ENCODE results near the gene LAT.

Gene LAT

DNA sequence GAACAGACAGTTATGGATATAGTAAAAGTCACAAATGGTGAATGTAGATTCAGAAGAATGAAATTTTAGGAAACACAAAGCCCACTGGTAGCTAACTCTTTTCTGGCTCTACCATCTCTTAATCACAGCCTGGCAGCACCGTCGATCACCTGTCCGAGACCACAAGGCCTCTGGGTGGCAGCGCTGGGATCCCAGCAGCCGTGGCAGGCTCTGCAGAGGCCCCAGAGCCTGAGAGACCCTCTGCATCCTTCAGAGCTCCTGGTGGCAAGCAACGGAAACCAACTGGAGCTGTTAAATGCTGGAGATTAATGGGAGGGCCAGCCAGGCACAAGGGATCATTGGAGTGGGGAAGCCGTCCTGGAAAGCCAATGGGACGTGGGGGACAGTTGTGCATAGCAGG lies 26.3 kb downstream of the LAT start:
- DNase-seq, result no peak

DNA sequence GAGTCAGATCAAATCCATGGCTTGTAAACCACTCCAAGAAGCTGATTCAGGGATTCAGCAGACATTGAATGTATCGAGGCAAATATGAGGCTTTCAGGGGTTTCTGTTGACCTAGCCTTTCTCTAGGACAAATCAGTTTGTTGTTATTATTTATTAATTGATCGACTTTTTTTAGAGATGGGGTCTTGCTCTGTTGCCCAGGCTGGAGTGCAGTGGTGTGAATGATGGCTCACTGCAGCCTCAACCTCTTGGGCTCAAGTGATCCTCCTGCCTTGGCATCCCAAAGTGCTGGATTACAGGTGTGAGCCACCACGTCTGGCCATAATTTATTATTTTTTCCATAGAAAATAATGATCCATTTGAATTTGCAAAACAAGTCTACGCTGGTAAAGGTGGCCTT lies 27.0 kb downstream of the LAT start:
- no peak for DNase-seq

DNA sequence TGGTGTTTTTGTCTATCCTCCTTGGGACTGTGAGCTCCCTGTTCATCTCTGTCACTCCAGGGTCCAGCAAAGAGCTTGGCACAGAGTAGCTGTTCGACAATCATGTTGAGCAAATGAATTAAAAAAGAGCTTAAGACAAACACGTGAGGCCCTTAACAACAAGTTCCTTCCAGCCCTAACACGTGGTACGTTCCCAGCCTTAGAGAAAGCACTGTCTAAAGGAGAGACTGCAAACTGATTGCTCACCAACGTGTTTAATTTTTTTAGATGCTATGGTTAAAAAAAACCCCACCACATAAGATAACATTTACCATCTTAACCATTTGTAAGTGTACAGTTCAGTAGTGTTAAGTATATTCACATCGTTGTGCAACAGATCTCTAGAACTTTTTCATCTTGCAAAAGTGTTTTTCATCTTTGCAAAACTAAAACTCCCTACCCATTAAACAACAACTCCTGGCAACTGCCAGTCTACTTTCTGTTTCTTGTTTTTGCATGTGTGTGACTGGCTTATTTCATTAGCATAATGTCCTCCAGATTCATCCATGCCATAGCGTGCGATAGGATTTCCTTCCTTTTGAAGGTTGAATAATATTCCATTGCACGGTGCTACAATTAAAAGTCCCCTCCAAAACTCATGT lies 28.2 kb downstream of the LAT start:
- DNase-seq, result no peak

DNA sequence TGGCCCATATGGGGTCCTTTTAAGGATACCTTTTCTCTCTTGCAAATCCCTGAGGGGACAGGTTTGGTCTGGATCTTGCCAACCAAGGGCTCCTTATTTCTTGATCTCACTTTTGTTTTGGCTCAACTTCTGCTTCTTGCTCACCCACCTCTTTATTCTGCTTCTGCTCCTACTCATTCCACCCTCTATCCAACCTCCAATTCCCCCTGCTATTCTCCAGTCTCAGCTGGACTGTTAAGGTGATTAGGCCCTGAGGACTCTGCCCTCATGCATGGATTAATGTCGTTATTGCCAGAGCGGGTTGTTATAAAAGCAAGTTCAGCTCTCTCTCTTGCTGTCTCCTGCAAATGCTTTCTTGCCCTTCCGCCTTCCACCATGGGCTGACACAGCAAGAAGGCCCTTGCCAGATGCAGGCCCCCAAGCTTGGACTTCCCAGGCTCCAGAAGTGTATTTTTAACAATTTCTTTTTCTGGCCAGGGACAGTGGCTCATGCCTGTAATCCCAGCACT lies 29.8 kb downstream of the LAT start:
- no peak for DNase-seq

DNA sequence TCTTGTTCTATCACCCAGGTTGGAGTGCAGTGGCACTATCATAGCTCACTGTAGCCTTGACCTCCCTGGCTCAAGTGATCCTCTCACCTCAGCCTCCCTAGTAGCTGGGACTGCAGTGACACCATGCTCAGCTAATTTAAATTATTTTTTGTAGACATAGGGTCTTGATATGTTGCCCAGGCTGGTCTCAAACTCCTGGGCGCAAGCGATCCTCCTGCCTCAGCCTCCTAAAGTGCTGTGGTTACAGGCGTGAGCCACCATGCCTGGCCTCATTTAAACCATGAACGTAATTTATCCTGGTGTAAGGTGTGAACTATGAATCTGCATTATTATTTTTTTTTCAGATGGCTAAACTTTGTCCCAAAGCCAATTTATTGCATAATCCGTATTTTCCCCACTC lies 37.3 kb downstream of the LAT start:
- DNase-seq, result no peak

DNA sequence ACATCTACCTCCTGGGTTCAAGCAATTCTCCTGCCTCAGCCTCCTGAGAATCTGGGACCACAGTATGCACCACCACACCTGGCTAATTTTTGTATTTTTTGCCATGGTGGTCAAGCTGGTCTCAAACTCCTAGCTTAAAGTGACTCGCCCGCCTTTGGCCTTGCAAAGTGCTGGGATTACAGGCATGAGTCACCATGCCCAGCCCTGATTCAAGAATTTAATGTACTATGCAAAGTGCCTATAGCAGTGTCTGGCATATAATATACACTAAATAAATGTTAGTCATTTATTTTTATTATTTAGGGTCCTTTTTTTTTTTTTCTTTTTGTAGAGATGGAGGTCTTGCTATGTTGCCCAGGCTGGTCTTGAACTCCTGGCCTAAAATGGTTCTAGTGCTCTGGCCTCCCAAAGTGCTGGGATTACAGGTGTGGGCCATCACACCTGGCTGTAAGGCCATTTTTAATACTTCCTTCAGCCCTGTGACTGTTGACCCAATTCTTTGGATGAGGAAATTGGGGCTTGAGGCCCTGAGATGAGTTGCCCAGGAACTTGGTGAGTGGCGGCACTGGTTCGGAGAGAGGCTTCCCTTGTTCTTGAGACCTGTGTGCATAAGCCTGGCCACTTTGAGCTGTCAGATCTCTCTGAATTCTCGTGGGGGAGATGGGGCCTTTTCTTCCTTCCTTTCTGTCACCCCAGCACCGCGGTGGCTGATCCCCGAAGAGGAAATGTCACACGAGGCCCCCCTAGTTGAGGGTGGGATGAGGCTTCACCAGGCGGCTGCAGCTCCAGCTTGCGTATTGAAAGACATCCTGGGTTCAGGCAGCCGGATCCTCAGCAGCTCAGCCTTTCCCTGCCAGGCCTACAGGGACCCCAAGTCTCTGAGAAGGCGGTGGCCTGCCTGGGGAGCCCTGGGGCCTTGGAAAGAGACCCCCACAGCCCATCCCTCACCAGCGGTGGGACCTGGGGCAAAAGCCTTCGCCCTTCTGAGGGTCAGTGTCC lies 38.7 kb downstream of the LAT start:
- no peak for DNase-seq

DNA sequence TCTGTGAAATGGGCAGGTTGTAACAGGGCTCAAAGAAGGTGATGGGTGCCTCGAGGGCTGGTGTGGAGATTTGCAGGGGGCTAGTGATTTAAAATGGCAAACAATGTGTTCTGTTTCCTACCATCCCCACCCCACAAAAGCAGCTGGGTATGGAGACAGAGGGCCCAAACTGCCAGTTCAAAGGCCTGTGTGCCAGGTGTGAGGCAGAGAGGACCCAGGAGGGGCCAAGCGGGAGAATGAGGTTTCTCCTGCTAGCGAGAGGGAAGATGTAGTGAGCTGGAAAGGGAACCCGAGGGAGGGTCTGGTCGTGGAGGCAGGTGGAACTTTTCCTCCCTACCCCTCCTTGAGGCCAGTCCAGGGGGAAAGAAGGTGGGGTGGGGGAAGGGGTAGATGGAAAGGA lies 39.4 kb downstream of the LAT start:
- DNase-seq, result no peak

DNA sequence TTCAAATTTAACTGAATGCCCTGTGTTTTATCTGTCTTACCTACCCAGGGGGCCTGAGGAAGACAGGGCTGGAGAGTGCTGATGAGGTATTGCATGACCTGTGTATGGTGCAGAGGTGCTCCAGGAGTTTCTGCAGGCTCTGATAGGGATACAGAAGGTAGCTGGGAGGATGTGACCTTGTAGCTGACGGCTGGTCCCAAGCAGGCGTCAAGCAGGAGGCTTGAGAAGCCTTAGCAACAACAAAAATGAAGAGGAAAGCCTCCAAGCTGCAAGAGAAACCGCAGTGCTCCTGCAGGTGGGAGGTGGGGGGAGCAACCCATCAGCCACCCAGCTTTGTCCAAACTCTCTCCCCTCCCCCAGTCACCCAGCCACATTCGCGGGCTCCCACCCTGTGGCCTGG lies 40.4 kb downstream of the LAT start:
- no peak for DNase-seq

DNA sequence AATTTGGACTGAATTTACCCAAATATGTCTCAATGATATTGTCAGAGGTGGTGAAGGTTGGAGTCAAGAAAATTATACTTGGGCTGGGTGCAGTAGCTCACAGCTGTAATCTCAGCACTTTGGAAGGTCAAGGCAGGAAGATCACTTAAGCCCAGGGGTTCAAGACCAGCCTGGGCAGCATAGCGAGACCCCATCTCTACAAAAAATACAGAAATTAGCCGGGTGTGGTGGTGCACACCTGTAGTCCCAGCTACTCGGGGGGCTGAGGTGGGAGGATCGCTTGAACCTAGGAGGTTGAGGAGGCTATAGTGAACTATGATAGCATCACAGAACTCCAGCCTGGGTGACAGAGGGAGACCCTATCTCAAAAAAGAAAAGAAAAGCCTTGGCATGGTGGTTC lies 40.9 kb downstream of the LAT start:
- no peak for DNase-seq

DNA sequence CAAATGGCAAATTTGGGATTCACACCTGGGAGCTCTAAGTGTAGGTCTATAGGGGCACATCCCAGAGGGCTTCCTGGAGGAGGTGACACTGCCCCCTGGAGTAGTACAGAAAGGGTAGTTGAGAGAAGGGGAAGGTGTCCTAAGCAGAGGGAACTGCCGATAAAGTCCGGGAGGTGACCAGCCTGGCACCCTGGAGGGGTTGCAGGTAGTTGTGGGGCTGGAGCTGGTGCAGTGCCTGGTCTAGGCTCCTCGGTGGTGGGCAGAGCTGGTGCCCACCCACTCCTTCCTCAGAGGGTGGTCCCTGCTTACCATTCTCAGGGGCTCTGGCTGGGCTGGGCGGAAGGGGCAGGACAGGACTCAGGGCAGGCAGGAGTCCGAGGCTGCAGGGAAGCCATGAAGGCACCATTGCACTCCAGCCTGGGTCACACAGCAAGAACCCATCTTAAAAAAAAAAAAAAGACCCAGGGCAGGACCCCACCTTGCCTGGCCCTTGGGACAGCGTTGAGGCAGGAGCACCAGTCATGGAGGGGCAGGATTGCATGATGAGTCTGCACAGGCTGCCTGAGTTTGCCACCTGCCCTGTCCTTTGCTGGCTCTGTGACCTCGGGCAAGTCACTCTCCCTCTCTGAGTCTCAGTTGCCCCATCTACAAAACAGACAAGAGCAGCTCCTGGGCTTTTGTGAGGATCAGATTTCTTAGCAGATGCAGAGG lies 43.8 kb downstream of the LAT start:
- no peak for DNase-seq

DNA sequence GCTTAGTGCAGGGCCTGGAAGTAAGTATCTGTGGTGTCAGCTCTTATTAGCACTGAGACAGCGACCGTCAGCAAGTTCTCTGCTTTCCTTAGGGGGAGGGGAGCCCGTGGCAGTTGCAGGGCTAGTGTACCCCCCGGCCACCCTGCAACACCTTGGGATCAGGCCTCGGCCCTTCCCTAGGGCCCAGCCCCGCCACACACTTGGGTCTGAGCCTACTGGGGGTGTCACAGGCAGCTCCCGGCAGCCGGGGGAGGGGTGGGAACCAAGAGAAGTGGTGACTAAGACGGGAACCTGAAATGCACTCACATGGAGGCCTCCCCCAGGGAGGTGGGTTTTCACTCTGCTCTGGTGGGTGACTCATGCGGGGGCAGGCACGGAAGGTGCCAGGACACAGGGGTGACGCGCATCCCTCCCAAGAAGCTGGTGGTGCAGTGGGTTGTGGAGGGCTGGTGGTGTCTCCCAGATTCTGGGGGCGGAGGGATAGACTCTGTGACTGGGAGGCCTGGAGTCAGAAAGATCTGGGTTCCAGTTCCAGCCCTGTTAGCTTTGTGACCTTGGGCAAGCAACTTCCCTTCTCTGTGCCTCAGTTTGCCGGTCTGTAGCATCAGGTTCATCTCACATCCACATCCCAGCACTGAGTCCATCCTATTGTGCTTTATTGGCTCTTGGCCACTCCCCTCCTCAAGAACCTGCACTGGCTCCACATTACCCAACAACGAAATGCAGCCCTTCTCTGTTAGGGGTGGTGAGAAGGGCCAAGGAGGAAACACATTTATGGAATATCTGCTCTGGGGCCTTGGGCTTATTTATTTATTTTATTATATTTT lies 44.5 kb downstream of the LAT start:
- no peak for DNase-seq

DNA sequence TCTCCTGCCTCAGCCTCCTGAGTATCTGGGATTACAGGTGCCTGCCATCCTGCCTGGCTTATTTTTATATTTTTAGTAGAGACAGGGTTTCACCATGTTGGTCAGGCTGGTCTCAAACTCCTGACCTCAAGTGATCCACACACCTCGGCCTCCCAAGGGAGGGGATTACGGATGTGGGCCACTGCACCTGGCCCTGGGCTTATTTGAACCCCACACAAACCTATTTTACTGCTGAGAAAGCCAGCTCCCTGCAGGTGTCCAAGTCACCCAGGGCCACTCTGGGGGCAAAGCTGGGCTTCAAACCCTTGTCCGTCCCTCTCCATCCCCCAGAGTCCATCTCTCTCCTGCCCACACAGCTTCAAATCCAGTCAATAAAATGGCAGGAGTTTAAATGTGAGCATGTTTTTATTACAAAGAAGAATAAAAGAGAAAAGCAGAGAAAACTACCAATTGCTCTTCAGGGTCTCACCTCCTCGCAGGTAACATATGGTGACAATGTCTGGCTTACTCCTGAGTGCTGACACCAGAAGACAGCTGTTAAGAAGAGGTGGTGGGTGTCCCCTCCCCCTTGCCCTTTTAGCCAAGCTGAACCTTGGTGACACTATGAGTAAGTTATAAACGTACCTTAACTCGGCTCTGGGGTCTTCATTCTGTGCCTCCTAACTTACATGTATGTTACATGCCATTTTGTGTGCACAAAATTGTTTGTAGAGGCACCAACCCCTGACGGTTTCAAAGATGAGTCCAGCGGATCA lies 45.4 kb downstream of the LAT start:
- no peak for DNase-seq
